Testis (tissue), 2 donors: Measurements from ENCODE around the gene APBB1.

Experiments used
- CTCF ChIP-seq, 3 experiments: fragments of 450-650 bp in 2 of 3; fragments of 200-600 bp in 1 of 3; sonication (generic) in 1 of 3; IDR thresholded peaks; one replicate each; pipeline ENCODE4 v1.5.1; 2016 to 2019; ENCODE audit warnings: antibody characterized with exemption in 3 of 3, mild to moderate bottlenecking in 2 of 3, moderate library complexity in 1 of 3
- POLR2A ChIP-seq: fragments of 450-650 bp; IDR thresholded peaks from one replicate; pipeline ENCODE4 v1.6.1; 2017; ENCODE audit warnings: antibody characterized with exemption, mild to moderate bottlenecking, moderate library complexity

GRCh38 chr11:6345366-6345765, 73.5 kb downstream of the APBB1 start:
- TF ChIP-seq CTCF (IDR thresholded peaks at IDR 0.05): no peak
- no peak for TF ChIP-seq POLR2A
